HL-60 (cell line): ENCODE data around the gene SLC39A10.

Experiments used
- POLR2AphosphoS5 ChIP-seq: IDR thresholded peaks from 2 replicates; pipeline ENCODE4 v1.6.1; 2012; ENCODE audit warnings: low read depth
- TF ChIP-seq, protein P1 (sequence below): IDR thresholded peaks from one replicate; pipeline ENCODE4 v1.5.1; 2011; ENCODE audit warnings: low read length, control low read depth, inconsistent platforms; ENCODE audit not compliant: insufficient read depth
- TF ChIP-seq, protein P2 (sequence below): IDR thresholded peaks from 2 replicates; pipeline ENCODE4 v1.6.1; 2012; ENCODE audit warnings: low read depth; ENCODE audit not compliant: insufficient replicate concordance

DNA sequence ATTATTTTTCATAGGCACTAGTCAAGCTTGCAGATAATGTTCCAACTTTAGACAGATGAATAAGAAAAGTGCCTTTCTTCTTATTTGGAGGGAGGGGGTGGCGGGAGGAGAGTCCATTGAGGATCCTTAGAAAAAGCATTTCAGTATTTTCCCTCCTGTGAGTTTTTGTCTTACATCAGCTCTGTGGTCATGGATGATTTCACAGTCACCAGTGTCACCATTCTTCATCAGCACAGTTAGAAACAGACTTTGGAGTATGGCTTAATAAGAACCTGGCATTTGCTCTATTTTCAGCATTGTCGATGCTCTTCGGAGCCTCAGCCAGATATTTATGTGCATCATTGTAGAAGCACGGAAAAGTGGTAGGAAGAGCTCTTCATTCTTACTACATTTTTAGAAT, 70.1 kb downstream of the SLC39A10 start:
- TF ChIP-seq, protein P1, sequence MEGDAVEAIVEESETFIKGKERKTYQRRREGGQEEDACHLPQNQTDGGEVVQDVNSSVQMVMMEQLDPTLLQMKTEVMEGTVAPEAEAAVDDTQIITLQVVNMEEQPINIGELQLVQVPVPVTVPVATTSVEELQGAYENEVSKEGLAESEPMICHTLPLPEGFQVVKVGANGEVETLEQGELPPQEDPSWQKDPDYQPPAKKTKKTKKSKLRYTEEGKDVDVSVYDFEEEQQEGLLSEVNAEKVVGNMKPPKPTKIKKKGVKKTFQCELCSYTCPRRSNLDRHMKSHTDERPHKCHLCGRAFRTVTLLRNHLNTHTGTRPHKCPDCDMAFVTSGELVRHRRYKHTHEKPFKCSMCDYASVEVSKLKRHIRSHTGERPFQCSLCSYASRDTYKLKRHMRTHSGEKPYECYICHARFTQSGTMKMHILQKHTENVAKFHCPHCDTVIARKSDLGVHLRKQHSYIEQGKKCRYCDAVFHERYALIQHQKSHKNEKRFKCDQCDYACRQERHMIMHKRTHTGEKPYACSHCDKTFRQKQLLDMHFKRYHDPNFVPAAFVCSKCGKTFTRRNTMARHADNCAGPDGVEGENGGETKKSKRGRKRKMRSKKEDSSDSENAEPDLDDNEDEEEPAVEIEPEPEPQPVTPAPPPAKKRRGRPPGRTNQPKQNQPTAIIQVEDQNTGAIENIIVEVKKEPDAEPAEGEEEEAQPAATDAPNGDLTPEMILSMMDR, result no peak
- TF ChIP-seq POLR2AphosphoS5, result no peak
- TF ChIP-seq, protein P2, sequence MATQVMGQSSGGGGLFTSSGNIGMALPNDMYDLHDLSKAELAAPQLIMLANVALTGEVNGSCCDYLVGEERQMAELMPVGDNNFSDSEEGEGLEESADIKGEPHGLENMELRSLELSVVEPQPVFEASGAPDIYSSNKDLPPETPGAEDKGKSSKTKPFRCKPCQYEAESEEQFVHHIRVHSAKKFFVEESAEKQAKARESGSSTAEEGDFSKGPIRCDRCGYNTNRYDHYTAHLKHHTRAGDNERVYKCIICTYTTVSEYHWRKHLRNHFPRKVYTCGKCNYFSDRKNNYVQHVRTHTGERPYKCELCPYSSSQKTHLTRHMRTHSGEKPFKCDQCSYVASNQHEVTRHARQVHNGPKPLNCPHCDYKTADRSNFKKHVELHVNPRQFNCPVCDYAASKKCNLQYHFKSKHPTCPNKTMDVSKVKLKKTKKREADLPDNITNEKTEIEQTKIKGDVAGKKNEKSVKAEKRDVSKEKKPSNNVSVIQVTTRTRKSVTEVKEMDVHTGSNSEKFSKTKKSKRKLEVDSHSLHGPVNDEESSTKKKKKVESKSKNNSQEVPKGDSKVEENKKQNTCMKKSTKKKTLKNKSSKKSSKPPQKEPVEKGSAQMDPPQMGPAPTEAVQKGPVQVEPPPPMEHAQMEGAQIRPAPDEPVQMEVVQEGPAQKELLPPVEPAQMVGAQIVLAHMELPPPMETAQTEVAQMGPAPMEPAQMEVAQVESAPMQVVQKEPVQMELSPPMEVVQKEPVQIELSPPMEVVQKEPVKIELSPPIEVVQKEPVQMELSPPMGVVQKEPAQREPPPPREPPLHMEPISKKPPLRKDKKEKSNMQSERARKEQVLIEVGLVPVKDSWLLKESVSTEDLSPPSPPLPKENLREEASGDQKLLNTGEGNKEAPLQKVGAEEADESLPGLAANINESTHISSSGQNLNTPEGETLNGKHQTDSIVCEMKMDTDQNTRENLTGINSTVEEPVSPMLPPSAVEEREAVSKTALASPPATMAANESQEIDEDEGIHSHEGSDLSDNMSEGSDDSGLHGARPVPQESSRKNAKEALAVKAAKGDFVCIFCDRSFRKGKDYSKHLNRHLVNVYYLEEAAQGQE, result no peak
